HEK293 (cell line): Measurements from ENCODE around the gene MAP3K7.

ENCODE experiments used
- KLF16 ChIP-seq: fragments of 450-650 bp; formaldehyde crosslinking; IDR thresholded peaks from 2 replicates; pipeline ENCODE4 v1.5.1; 2017; ENCODE audit warnings: missing biosample characterization, missing genetic modification characterization
- MYNN ChIP-seq: fragments of 450-650 bp; formaldehyde crosslinking; IDR thresholded peaks from 2 replicates; pipeline ENCODE4 v1.5.1; 2016; ENCODE audit warnings: missing biosample characterization, missing genetic modification characterization, borderline replicate concordance
- PRDM1 ChIP-seq: fragments of 450-650 bp; formaldehyde crosslinking; IDR thresholded peaks from 2 replicates; pipeline ENCODE4; 2016; ENCODE audit warnings: missing biosample characterization, missing genetic modification characterization
- ZBTB17 ChIP-seq: fragments of 450-650 bp; formaldehyde crosslinking; IDR thresholded peaks from 2 replicates; pipeline ENCODE4 v1.5.1; 2016; ENCODE audit warnings: missing biosample characterization, missing genetic modification characterization
- ZFHX2 ChIP-seq: fragments of 450-650 bp; formaldehyde crosslinking; conservative IDR thresholded peaks from 2 replicates; pipeline ENCODE4 v1.5.1; 2016; ENCODE audit warnings: missing biosample characterization, missing genetic modification characterization
- ZNF121 ChIP-seq: fragments of 450-650 bp; formaldehyde crosslinking; IDR thresholded peaks from 2 replicates; pipeline ENCODE4 v1.5.1; 2016; ENCODE audit warnings: missing biosample characterization, missing genetic modification characterization
- ZNF133 ChIP-seq: fragments of 450-650 bp; formaldehyde crosslinking; IDR thresholded peaks from 2 replicates; pipeline ENCODE4 v1.5.1; 2016; ENCODE audit warnings: missing biosample characterization, missing genetic modification characterization
- ZNF274 ChIP-seq, 2 experiments: fragments of 200-500 bp in 1 of 2; fragments of 450-650 bp in 1 of 2; sonication (Bioruptor generic) in 1 of 2; formaldehyde crosslinking in 1 of 2; IDR thresholded peaks; 2 replicates each; pipeline versions ENCODE4 v1.5.1 to v1.6.1; 2014 to 2016; ENCODE audit warnings: borderline replicate concordance in 1 of 2, inconsistent platforms in 1 of 2, low read length in 1 of 2, missing biosample characterization in 1 of 2, missing genetic modification characterization in 1 of 2
- ZNF416 ChIP-seq: fragments of 450-650 bp; formaldehyde crosslinking; IDR thresholded peaks from 2 replicates; pipeline ENCODE4 v1.5.1; 2016; ENCODE audit warnings: missing biosample characterization, missing genetic modification characterization
- TF ChIP-seq, protein P1 (sequence below): fragments of 450-650 bp; formaldehyde crosslinking; IDR thresholded peaks from 2 replicates; pipeline ENCODE4 v1.5.1; 2016; ENCODE audit warnings: missing biosample characterization, missing genetic modification characterization
- TF ChIP-seq, protein P2 (sequence below): fragments of 450-650 bp; formaldehyde crosslinking; IDR thresholded peaks from 2 replicates; pipeline ENCODE4 v1.5.1; 2016; ENCODE audit warnings: missing biosample characterization, missing genetic modification characterization
- TF ChIP-seq, protein P3 (sequence below): fragments of 450-650 bp; formaldehyde crosslinking; IDR thresholded peaks from 2 replicates; pipeline ENCODE4; 2016; ENCODE audit warnings: missing biosample characterization, missing genetic modification characterization

DNA sequence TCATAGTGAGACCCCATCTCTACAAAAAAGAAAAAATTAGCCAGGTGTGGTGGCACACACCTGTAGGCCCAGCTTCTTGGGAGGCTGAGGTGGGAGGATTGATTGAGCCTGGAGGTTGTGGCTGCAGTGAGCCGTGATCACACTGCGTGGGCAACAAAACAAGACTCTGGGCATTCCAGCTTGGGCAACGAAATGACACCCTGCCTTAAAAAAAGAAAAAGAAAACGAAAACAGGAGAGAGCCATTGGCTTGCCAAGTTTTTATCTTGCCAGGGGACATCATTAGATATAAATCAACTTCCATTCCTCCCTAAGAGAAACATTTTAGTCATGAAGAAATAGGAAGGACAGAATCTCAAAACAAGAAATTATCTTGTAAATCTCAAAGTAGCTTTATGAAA is 109.5 kb downstream of the MAP3K7 start:
- TF ChIP-seq, protein P1, sequence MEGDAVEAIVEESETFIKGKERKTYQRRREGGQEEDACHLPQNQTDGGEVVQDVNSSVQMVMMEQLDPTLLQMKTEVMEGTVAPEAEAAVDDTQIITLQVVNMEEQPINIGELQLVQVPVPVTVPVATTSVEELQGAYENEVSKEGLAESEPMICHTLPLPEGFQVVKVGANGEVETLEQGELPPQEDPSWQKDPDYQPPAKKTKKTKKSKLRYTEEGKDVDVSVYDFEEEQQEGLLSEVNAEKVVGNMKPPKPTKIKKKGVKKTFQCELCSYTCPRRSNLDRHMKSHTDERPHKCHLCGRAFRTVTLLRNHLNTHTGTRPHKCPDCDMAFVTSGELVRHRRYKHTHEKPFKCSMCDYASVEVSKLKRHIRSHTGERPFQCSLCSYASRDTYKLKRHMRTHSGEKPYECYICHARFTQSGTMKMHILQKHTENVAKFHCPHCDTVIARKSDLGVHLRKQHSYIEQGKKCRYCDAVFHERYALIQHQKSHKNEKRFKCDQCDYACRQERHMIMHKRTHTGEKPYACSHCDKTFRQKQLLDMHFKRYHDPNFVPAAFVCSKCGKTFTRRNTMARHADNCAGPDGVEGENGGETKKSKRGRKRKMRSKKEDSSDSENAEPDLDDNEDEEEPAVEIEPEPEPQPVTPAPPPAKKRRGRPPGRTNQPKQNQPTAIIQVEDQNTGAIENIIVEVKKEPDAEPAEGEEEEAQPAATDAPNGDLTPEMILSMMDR (tag by site-specific recombination), result no peak
- TF ChIP-seq ZNF121 (tag by site-specific recombination) (no peak), ZNF133 (tag by site-specific recombination) (no peak), ZNF416 (tag by site-specific recombination) (no peak), ZNF274 (IDR thresholded peaks at IDR 0.05; ENCODE audit: low read length) (no peak), ZNF274 (tag by site-specific recombination; IDR thresholded peaks at IDR 0.05; ENCODE audit: borderline replicate concordance) (no peak), ZFHX2 (tag by site-specific recombination) (no peak), MYNN (tag by site-specific recombination) (no peak), ZBTB17 (tag by site-specific recombination) (no peak), KLF16 (no peak), PRDM1 (tag by site-specific recombination) (no peak)
- TF ChIP-seq, protein P2, sequence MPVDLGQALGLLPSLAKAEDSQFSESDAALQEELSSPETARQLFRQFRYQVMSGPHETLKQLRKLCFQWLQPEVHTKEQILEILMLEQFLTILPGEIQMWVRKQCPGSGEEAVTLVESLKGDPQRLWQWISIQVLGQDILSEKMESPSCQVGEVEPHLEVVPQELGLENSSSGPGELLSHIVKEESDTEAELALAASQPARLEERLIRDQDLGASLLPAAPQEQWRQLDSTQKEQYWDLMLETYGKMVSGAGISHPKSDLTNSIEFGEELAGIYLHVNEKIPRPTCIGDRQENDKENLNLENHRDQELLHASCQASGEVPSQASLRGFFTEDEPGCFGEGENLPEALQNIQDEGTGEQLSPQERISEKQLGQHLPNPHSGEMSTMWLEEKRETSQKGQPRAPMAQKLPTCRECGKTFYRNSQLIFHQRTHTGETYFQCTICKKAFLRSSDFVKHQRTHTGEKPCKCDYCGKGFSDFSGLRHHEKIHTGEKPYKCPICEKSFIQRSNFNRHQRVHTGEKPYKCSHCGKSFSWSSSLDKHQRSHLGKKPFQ (tag by site-specific recombination), result no peak
- TF ChIP-seq, protein P3, sequence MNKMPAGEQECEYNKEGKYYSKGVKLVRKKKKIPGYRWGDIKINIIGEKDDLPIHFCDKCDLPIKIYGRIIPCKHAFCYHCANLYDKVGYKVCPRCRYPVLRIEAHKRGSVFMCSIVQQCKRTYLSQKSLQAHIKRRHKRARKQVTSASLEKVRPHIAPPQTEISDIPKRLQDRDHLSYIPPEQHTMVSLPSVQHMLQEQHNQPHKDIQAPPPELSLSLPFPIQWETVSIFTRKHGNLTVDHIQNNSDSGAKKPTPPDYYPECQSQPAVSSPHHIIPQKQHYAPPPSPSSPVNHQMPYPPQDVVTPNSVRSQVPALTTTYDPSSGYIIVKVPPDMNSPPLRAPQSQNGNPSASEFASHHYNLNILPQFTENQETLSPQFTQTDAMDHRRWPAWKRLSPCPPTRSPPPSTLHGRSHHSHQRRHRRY (tag by site-specific recombination), result no peak
